GM13976 (cell line): Measurements from ENCODE around the gene N4BP3.

Experiments
- DNase-seq: peaks from one replicate; pipeline ENCODE4 v3.0.0; 2012; ENCODE audit warnings: low spot score
- in situ Hi-C: fragments of 300-500 bp; cut with MboI; formaldehyde crosslinking; loops from one replicate; pipeline ENCODE4 v1.12.0; 2022; ENCODE audit warnings: low sequenced_read_pairs, mixed read lengths, inconsistent platforms; ENCODE audit not compliant: unreplicated experiment
- TF ChIP-seq, protein P1 (sequence below): IDR thresholded peaks from 2 replicates; pipeline ENCODE4 v1.5.1; 2012; ENCODE audit warnings: borderline replicate concordance, mild to moderate bottlenecking; ENCODE audit not compliant: insufficient read depth; ENCODE audit errors: extremely low read depth, missing control alignments, control extremely low read depth

The N4BP3 gene

DNA sequence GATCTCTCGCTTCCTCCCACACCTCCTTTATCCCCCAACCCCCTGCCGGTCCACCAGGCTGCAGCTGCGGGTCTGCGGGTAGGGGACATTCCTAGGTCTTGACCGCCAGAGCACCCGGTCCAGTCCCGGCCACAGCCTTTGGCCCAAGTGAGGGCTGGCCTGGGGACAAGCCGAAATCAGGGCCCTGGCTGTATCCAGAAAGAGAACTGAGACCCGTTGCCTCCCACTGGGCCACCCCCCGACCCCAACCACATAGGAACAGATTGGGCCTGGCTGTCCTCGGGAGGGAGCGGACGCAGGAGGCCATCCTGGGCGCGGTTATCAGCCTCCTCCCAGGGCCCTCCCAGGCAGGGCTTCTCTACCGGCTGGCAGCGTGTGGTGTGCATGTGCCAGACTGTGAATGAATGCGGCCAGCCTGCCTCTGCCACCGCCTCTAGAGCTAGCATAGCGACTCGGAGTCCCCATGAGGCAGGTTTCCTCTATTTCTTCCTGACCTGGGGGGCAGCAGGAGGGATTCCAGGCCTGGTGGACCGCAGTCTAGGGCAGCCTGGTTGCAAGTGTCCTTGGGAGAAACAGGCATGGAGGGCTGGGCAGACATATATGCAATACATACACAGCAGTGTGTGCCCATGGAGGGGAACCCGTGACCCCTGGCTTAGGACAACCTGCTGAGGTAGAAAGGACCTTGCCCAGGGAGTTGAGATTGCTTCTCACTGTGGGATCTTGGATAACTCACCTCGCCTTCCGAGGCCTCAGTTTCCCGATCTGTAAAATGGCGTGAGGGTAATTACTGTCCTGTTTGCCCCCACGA lies 1.2 kb downstream of the N4BP3 start:
- TF ChIP-seq, protein P1, sequence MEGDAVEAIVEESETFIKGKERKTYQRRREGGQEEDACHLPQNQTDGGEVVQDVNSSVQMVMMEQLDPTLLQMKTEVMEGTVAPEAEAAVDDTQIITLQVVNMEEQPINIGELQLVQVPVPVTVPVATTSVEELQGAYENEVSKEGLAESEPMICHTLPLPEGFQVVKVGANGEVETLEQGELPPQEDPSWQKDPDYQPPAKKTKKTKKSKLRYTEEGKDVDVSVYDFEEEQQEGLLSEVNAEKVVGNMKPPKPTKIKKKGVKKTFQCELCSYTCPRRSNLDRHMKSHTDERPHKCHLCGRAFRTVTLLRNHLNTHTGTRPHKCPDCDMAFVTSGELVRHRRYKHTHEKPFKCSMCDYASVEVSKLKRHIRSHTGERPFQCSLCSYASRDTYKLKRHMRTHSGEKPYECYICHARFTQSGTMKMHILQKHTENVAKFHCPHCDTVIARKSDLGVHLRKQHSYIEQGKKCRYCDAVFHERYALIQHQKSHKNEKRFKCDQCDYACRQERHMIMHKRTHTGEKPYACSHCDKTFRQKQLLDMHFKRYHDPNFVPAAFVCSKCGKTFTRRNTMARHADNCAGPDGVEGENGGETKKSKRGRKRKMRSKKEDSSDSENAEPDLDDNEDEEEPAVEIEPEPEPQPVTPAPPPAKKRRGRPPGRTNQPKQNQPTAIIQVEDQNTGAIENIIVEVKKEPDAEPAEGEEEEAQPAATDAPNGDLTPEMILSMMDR = no peak
- in situ Hi-C loops = no loop called here
- DNase-seq = no peak

DNA sequence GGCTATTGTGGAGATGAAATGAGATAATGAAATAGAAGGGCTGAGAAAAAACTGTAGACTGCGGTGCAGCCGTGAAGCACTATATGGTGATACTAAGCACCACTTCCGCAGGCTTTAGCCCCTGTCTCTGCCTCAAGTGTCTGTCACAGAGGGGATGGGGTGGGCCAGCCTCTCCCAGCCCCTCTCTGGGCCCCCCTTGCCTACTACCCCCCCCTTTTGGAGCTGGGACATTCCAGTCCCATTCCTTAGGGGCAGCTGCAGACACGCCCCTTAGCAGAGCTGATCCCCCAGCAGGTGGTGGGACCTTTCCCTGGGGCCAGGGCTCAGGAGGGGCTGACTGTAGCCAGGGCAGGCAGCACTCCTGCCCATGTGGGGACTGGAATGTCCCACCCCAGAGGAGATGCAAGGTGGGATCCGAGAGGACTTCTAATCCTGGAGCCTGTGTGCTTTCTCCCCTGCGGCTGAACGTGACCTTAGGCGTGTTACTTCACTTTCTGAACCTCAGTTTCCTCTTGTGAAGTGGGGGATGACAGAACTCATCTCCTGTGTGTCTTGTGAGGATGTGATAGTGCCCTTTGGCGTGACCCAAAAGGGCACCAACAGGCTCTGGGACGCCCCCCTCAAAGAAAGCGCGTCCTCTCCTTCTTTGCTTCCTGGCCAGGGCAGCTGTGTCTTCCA lies 1.9 kb downstream of the N4BP3 start:
- TF ChIP-seq, protein P1 = no peak
- in situ Hi-C loops = no loop called here
- no peak for DNase-seq

DNA sequence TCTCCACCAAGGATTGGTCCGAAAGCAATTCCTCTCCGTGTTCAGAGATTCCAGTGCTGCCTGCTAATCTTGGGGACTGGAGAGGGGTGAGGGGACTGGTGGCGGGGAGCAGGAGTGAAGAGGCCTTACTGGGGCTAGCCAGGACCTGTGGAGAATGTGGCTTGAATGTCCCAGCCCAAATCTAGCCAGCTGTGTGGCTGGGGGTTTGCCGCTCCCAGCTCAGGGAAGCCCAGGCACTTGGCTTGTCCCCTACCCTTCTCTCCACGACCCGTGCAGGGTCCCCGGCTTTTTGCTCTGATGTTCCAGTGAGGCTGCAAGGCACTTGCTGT lies 2.4 kb downstream of the N4BP3 start:
- TF ChIP-seq, protein P1 = no peak

DNA sequence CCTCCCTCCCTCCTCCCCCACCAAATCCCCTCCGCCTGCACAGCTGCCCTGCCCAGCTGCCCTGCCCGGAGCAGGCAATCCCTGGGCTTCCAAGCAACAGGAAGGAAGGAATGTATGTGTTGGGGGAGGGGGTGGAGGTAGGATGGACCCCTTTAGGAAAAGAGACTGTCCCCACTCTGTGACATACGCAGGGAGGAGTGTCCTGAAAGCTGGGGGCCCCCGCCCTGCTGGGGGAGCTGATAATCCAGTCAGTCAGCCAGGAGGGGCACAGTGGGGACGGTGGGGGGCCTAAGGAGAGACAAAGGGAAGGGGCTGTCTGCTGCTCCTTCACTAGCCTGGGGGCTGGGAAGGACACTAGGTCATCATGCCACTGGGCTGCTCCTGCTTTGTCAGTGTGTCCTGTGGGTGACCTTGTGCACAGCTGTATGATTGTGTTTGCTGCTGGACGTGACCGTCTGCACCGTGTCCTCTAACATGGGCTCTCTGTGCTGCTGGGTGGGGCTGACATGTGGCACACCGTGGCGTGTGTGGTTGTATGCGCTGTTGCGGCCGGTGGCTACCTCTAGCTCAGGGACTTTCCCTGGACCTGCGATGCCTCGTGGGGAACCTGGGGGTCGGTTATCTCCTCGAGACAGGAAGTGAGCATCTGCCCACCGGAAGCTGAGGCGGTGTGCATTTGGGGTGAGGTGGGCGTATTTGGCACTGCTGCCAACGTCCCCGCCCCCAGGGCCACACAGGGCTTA lies 3.0 kb downstream of the N4BP3 start:
- TF ChIP-seq, protein P1 = no peak
- DNase-seq = peak; percentile 76
- in situ Hi-C loops = no loop called here

More for the DNA sequence above, 2.4 kb downstream of the N4BP3 start:
- in situ Hi-C loops = no loop called here
- DNase-seq = no peak

DNA sequence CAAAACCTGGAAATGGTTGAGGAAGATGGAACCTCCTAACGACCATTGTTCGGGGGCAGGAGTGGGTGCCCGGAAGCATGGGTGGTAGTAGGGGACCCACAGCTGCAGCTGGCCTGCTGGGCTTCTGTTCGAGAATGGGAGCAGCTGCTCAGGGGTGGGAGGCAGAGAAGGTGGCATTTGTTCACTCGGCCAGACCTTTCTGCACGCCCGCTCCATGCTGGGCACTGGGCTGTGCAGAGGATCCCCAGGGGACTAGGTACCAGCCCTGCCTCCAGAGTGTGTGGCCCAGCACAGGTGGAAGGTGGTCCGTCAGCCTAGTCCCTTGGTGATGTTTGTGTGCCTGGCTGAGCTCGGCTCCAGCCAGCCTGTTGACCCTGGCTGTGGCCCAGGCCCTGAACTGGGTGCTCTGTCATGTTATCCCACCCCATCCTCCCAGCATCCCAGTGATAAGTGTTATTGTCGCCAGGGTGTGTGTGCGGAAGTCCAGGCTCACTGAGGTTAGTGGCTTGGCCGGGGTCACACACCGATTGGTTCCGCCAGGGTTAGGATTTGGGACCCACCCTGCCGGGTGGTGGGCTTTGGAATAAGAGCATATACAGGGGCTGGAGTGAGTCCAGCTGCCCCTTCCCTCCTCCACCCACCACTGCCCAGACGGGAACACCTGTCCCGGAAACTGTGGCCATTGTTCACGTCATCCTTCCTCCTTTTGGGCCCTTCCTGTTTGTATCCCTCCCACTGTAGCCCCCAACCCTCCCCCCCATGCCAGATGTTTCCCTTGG lies 4.8 kb downstream of the N4BP3 start:
- DNase-seq = no peak
- TF ChIP-seq, protein P1 = no peak
- in situ Hi-C loops = no loop called here
